Measurements from ENCODE around the gene NEURL3.

The NEURL3 gene

GRCh38 chr2:96539215-96539920 lies 34.2 kb upstream of the NEURL3 start:
- DNase-seq (ENCODE audit: low spot score): no peak

GRCh38 chr2:96538487-96539214 lies 33.5 kb upstream of the NEURL3 start:
- peak; percentile 84 for DNase-seq (ENCODE audit: low spot score)

- peak; percentile 62 for DNase-seq (ENCODE audit: low spot score)
Measured at GRCh38 chr2:96537734-96538486, 32.8 kb upstream of the NEURL3 start.

- peak; percentile 71 for DNase-seq (ENCODE audit: low spot score)
Measured at GRCh38 chr2:96537066-96537733, 32.0 kb upstream of the NEURL3 start.

GRCh38 chr2:96536445-96537065 lies 31.4 kb upstream of the NEURL3 start, which contains the start of gene ARID5A:
ARID5A (plus strand) TSS chr2:96536752; CDS start chr2:96536827, 75 bp downstream.
- DNase-seq (ENCODE audit: low spot score): peak; percentile 94

GRCh38 chr2:96535331-96535730 lies 30.2 kb upstream of the NEURL3 start:
- DNase-seq (ENCODE audit: low spot score): no peak

- DNase-seq (ENCODE audit: low spot score): no peak
Measured at GRCh38 chr2:96534701-96535181, 29.6 kb upstream of the NEURL3 start.

GRCh38 chr2:96534141-96534540 lies 29.0 kb upstream of the NEURL3 start:
- no peak for DNase-seq (ENCODE audit: low spot score)

- peak; percentile 41 for DNase-seq (ENCODE audit: low spot score)
Measured at GRCh38 chr2:96533292-96534073, 28.3 kb upstream of the NEURL3 start.

- no peak for DNase-seq (ENCODE audit: low spot score)
Measured at GRCh38 chr2:96532641-96533291, 27.6 kb upstream of the NEURL3 start.

- DNase-seq (ENCODE audit: low spot score): peak; percentile 62
Measured at GRCh38 chr2:96531872-96532505, 26.8 kb upstream of the NEURL3 start.

- no peak for DNase-seq (ENCODE audit: low spot score)
Measured at GRCh38 chr2:96531366-96531765, 26.2 kb upstream of the NEURL3 start.

- no peak for DNase-seq (ENCODE audit: low spot score)
Measured at GRCh38 chr2:96530474-96531357, 25.6 kb upstream of the NEURL3 start.

GRCh38 chr2:96530144-96530430 lies 24.9 kb upstream of the NEURL3 start:
- DNase-seq (ENCODE audit: low spot score): no peak

- DNase-seq (ENCODE audit: low spot score): peak; percentile 44
Measured at GRCh38 chr2:96529376-96530143, 24.4 kb upstream of the NEURL3 start.

GRCh38 chr2:96528700-96529375 lies 23.7 kb upstream of the NEURL3 start:
- DNase-seq (ENCODE audit: low spot score): peak; percentile 46

- DNase-seq (ENCODE audit: low spot score): no peak
Measured at GRCh38 chr2:96528006-96528699, 23.0 kb upstream of the NEURL3 start.

Data from ecto neural progenitor cell (in vitro differentiated cells).